Activated T-cell treated with anti-CD3 and anti-CD28 coated beads, Interleukin-2, amount 50 U/mL, for 24 hours (primary cell): Measurements from ENCODE around the gene ARVCF.

Experiments used
- DNase-seq: peaks from one replicate; pipeline ENCODE4 v3.0.0-alpha.2; 2020
- H3K27ac Mint-ChIP-seq: 2 replicates; pipeline ENCODE4 v1.8.0; 2020; ENCODE audit warnings: mild to moderate bottlenecking, mixed read lengths
- H3K27me3 Mint-ChIP-seq: 2 replicates; pipeline ENCODE4 v1.8.0; 2020; ENCODE audit warnings: mixed read lengths
- H3K36me3 Mint-ChIP-seq: 2 replicates; pipeline ENCODE4 v1.8.0; 2020; ENCODE audit warnings: low read depth, mixed read lengths
- H3K4me1 Mint-ChIP-seq: 2 replicates; pipeline ENCODE4 v1.8.0; 2020; ENCODE audit warnings: low read depth, mixed read lengths
- H3K4me3 Mint-ChIP-seq: 2 replicates; pipeline ENCODE4 v1.8.0; 2020; ENCODE audit warnings: mild to moderate bottlenecking, moderate library complexity, mixed read lengths
- H3K9me3 Mint-ChIP-seq: 2 replicates; pipeline ENCODE4 v1.8.0; 2020; ENCODE audit warnings: mixed read lengths

The ARVCF gene

DNA sequence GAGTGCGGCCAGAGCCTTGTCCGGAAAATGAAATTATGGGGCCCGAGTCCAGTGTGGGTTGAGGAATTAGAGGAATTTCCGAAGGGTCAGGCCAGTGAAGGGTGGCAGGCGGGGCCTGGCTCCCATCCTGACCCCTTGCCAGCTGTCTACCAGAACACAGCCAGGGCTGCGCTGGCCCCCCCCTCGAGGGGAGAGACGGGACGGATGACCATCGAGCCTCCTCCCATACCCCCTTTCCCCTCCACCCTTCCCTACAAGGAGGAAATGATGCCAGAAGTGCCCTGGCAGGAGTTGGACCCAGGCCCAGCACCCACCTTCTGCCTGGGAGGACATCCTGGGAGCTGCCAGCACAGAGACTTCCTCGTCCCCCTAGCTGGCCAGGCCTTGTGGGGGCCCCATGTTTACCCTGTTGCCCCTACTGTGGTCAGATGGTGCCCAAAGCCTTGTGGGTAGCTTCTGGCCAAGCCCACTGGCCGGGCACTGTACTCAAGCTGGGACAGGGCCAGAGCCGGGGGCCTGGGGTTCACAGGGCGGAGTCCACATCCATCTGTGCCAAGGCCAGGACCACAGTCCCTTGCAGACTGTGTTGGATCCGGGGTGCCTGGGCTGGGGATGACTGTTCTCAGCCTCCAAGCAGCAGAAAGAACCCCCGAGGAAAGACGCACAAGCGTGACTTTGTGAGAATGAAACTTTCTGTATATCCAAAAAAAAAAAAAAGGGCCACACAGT, 20.8 kb downstream of the ARVCF start:
- Mint-ChIP-seq H3K27ac (no peak overlapping the region), H3K27me3 (no peaks in the 10 kb centered on the region), H3K4me3 (no peak overlapping the region), H3K9me3 (no peaks in the 10 kb centered on the region), H3K4me1 (no peaks in the 10 kb centered on the region), H3K36me3 (no peaks in the 10 kb centered on the region)
- no peak for DNase-seq

DNA sequence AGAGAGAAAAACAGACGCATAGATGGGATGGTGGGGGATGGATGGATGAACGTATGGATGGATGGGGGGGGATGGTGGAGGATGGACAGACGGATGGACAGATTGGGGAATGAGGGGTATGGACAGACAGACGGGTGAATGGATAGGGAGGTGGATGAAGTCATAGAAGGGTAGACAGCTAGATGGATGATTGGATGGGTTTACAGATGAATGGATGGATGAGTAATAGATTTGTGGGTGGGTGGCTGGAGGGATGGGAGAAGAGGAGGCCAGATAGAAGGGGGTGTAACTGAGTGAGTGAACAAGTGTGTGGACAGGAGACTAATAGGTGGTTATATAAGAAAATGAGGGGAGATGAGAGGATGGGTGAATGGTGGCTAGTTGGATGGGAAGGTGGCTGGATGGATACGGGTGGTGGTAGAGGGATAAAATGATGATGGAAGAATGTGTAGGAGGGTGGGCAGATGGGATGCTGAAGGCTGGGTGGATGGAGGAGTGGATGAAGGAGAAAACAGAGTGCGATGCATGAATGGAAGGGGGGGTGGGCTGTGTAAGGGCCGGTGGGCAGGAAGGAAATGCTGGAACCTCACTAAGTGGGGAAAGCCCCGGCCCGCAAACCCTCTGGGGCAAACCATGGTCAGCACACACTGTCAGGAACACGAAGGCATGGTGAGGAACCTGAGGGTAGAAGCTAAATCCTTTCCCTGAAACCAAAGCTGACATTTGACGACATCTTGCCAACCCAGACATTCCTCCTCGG, 21.6 kb downstream of the ARVCF start:
- no peaks in the 10 kb centered on the region for H3K27me3 Mint-ChIP-seq
- H3K27ac Mint-ChIP-seq = no peak overlapping the region
- no peaks in the 10 kb centered on the region for H3K4me1 Mint-ChIP-seq
- no peak for DNase-seq
- no peaks in the 10 kb centered on the region for H3K9me3 Mint-ChIP-seq
- no peak overlapping the region for H3K4me3 Mint-ChIP-seq
- no peaks in the 10 kb centered on the region for H3K36me3 Mint-ChIP-seq

DNA sequence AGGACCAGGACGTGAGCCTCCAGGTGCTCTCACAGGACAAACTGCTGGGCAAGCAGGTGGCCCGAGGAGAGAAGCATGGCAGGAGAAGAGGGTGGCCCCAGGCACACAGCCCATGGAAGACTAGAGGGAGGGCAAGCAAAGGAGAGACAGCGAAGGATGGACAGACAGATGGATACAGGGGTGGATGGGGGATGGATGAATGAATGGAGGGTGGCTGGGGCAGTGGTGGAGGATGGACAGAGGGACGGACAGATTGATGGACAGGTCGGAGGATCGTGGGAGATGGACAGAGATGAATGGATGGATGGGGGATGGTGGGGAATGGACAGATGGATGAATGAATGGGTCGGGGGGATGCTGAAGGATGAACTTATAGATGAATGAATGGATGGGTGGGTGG, 22.7 kb downstream of the ARVCF start:
- DNase-seq = no peak
- Mint-ChIP-seq H3K27ac (no peak overlapping the region), H3K4me3 (no peak overlapping the region), H3K36me3 (no peaks in the 10 kb centered on the region), H3K27me3 (no peaks in the 10 kb centered on the region), H3K9me3 (no peaks in the 10 kb centered on the region), H3K4me1 (no peaks in the 10 kb centered on the region)

DNA sequence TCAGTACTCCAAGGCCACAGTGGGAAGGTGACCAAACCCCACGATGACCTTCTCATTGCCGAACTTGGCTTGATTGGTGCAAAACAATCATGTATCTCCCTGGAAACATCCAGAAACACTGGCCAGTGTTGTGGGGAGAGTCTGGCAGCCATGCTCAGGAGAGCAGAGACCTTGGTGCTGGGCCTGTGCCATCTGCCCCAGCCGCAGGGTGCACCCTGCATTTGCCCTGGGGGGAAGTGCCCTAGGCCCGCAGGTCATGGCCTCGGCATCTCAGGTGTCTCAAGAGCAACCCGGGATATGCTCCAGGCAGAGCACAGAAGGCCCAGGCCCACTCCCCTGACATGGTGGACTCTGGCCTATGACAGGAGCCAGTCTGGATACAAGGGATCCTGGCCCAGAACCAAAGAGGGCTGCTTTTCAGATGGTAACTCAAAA, 23.7 kb downstream of the ARVCF start:
- Mint-ChIP-seq H3K4me3 (no peak overlapping the region), H3K36me3 (no peaks in the 10 kb centered on the region), H3K27me3 (no peaks in the 10 kb centered on the region), H3K9me3 (no peaks in the 10 kb centered on the region), H3K27ac (no peak overlapping the region), H3K4me1 (no peaks in the 10 kb centered on the region)
- DNase-seq = no peak

GRCh38 chr22:19992481-19992911, 24.1 kb downstream of the ARVCF start:
- no peak for DNase-seq
- H3K9me3 Mint-ChIP-seq = no peaks in the 10 kb centered on the region
- H3K36me3 Mint-ChIP-seq = no peaks in the 10 kb centered on the region
- no peak overlapping the region for H3K4me3 Mint-ChIP-seq
- no peak overlapping the region for H3K27ac Mint-ChIP-seq
- H3K27me3 Mint-ChIP-seq = no peaks in the 10 kb centered on the region
- no peaks in the 10 kb centered on the region for H3K4me1 Mint-ChIP-seq

DNA sequence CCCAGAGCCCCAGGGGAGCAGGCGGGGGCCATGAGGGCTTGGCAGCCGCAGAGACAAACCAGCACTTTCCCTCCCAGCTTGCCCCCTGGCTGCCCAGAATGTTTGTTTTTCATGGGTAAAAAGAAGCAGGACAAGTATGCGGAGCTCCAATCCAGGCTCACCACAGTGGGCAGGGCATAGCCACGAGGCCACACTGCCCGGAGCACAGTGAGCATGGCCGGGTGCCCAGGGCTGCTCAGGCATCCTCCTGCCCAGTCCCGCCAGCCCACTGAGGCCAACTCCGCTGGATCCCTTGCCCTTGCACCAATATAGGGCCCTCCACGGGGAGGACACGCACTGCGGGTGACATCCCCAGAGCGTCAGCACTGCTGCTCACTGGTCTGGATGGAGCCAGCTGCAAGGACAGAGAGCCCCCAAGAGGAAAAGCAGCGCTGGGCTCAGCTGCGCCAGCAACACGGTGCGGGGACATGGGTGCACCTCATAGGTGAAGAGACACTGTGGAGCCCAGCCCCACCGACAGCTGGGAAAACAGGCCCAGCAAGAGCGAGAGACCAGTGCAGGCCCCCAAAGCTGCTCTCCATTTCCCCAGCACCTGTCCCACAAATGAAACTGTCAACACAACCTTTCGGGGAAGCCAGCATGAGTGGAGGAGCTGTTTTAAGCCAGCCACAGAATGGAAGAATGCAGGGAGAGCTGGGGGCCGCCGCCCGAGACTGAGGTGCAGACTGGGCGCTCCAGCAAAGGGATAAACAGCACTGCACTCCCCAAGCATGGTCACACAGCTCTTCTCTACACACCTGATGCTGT, 24.8 kb downstream of the ARVCF start:
- Mint-ChIP-seq H3K27ac (no peak overlapping the region), H3K9me3 (no peaks in the 10 kb centered on the region), H3K27me3 (no peaks in the 10 kb centered on the region), H3K4me3 (no peak overlapping the region), H3K36me3 (no peaks in the 10 kb centered on the region), H3K4me1 (no peaks in the 10 kb centered on the region)
- no peak for DNase-seq

DNA sequence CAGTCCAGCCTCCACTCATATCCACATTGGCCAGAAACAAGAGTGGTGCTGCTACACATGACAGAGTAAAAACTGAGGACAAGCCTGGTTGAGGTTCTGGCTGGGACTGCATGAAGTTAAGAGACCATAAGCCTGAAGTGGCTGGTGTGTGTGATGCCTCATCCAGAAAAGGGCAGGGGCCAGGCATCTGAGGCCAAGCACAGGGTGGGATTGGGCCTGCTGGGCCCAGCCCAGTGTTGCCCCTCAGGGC, 25.3 kb downstream of the ARVCF start:
- Mint-ChIP-seq H3K27ac (no peak overlapping the region), H3K9me3 (no peaks in the 10 kb centered on the region), H3K4me3 (no peak overlapping the region), H3K27me3 (no peaks in the 10 kb centered on the region), H3K36me3 (no peaks in the 10 kb centered on the region), H3K4me1 (peaks cover 2% of the 10 kb centered on the region)
- no peak for DNase-seq

- H3K36me3 Mint-ChIP-seq = no peaks in the 10 kb centered on the region
- no peak overlapping the region for H3K4me3 Mint-ChIP-seq
- DNase-seq = no peak
- H3K4me1 Mint-ChIP-seq = peaks cover 4% of the 10 kb centered on the region
- H3K9me3 Mint-ChIP-seq = no peaks in the 10 kb centered on the region
- no peaks in the 10 kb centered on the region for H3K27me3 Mint-ChIP-seq
- no peak overlapping the region for H3K27ac Mint-ChIP-seq
Measured at GRCh38 chr22:19990609-19991394, 25.8 kb downstream of the ARVCF start.

DNA sequence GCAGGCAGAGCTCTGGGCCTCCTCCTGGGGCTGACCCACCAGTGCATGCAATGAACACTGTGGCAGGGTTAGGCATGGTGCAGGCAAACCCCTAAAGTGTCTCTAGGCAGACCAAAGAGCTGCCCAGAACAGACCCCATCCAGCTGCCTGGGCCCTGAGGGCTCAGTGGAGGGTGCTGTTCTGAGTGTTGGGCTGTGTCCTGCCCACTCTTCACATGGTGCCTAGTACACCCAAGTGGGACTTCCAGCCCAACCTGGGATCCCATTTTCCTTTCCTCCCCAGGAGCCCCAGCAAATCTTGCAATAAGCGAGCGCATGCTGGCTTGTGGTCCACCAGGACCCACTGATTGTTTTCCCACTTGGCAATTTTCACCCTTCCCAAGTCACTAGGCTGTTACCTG, 26.4 kb downstream of the ARVCF start:
- no peaks in the 10 kb centered on the region for H3K36me3 Mint-ChIP-seq
- H3K27me3 Mint-ChIP-seq = no peaks in the 10 kb centered on the region
- no peak overlapping the region for H3K27ac Mint-ChIP-seq
- DNase-seq = no peak
- H3K4me1 Mint-ChIP-seq = peaks cover 4% of the 10 kb centered on the region
- H3K9me3 Mint-ChIP-seq = no peaks in the 10 kb centered on the region
- no peak overlapping the region for H3K4me3 Mint-ChIP-seq

- DNase-seq = no peak
- Mint-ChIP-seq H3K9me3 (no peaks in the 10 kb centered on the region), H3K4me1 (peaks cover 4% of the 10 kb centered on the region), H3K4me3 (no peak overlapping the region), H3K27ac (no peak overlapping the region), H3K27me3 (no peaks in the 10 kb centered on the region), H3K36me3 (no peaks in the 10 kb centered on the region)
Measured at GRCh38 chr22:19989725-19990067, 26.9 kb downstream of the ARVCF start.

DNA sequence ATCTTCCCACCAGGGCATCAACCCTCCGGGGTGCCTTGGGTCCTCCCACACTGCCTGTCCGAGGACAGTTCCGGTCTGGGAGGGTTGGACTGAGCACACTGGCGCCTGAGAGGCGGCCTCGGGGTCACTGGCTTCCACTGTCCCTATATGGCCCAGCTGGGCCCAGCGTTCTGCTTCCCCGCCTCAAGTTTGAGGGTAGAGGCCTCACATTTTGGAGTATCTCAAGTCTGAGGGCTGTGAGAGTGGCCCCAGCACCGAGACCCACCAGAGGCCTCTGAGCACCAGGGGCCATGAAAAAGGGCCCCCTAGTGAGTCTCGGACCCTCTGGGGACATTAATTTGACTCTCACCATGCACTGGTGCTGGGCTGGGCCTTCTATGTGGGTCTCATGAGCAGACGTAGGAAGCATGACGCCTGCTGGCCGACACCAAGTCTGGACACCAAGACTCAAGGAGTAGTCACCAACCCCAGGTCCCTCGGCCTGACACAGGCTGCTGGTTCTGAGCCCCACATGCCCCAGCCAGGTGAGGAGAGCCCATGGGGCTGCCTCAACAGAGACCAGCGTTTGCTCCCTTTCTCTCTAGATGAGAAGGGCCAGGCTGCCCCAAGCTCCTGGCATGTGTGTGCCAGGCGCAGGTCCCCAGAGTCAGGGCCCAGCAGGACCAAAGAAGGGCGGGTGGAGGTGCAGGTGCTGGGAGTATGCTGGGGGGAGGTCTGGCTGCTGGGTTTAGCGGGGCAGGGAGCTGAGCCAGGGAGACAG, 27.5 kb downstream of the ARVCF start:
- Mint-ChIP-seq H3K27me3 (no peaks in the 10 kb centered on the region), H3K27ac (no peak overlapping the region), H3K4me3 (no peak overlapping the region), H3K36me3 (no peaks in the 10 kb centered on the region), H3K9me3 (no peaks in the 10 kb centered on the region), H3K4me1 (peaks cover 4% of the 10 kb centered on the region)
- no peak for DNase-seq

- no peaks in the 10 kb centered on the region for H3K36me3 Mint-ChIP-seq
- no peak overlapping the region for H3K4me3 Mint-ChIP-seq
- no peak overlapping the region for H3K27ac Mint-ChIP-seq
- H3K4me1 Mint-ChIP-seq = peaks cover 4% of the 10 kb centered on the region
- no peak for DNase-seq
- no peaks in the 10 kb centered on the region for H3K9me3 Mint-ChIP-seq
- H3K27me3 Mint-ChIP-seq = no peaks in the 10 kb centered on the region
Measured at GRCh38 chr22:19988331-19988808, 28.3 kb downstream of the ARVCF start.

DNA sequence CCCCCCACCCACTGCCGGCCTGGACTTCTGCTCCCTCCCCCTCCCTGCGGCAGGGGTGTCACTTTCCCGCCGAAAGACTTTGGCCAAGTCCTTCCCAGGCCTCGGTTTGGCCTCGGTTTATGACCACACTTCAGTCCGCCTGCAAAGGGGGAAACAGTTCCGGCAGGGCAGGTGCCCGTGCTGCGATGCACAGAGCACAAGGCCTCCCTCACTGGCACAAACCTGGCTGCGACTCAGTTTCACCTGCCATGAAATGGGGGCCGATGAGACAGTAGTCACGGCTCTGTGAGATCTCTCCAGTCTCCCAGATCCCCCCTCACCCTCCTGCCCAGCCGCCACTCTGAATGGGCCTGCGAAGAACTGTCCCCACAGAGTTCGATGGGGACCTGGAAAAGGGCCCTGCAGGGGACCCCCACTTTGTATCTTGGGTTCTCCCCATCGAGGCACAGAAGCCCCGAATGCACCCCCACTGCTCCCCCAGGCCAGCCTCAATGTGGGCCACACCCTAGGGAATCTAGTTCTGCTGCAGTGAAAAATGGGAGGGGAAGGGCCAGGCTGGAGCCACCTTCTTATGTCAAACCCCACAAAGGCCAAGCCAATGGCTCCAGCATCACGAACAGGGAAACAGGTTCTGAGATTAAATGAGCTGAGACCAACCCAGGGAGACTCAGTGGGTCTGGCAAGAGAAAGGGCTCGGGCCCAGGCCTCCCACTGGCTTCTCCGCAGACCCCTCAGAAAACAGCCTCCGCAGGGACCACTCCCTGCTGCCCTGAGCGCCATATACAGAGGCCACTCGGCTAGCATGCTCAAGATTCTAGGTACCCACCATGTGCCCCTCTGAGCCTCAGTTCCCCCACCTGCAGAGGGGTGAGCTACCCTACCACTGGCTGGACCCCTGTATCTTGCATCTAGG, 29.0 kb downstream of the ARVCF start:
- no peaks in the 10 kb centered on the region for H3K36me3 Mint-ChIP-seq
- no peaks in the 10 kb centered on the region for H3K9me3 Mint-ChIP-seq
- no peaks in the 10 kb centered on the region for H3K27me3 Mint-ChIP-seq
- peak overlapping the region; percentile 25 for H3K4me3 Mint-ChIP-seq
- no peak overlapping the region for H3K27ac Mint-ChIP-seq
- peaks cover 4% of the 10 kb centered on the region for H3K4me1 Mint-ChIP-seq
- DNase-seq = no peak
